ENCODE measurements around the gene TRIM28.
"Not testable (repeated sequence)": the region's sequence is repeated elsewhere in the genome, so short reads cannot be mapped to it uniquely, and the experiment has no call there.

Gene TRIM28

GRCh38 chr19:58519087-58519354, 24.8 kb upstream of the TRIM28 start:
- DNase-seq (ENCODE audit: low read depth in 2 of 2): no peak

GRCh38 chr19:58519355-58520256, 24.3 kb upstream of the TRIM28 start, which contains the start of gene ZBTB45:
Gene ZBTB45, minus strand, starts transcription at chr19:58519810. Its CDS starts 2,137 bp downstream, at chr19:58517673.
- DNase-seq (ENCODE audit: low read depth in 2 of 2): peak; percentile 70 to 76

DNA sequence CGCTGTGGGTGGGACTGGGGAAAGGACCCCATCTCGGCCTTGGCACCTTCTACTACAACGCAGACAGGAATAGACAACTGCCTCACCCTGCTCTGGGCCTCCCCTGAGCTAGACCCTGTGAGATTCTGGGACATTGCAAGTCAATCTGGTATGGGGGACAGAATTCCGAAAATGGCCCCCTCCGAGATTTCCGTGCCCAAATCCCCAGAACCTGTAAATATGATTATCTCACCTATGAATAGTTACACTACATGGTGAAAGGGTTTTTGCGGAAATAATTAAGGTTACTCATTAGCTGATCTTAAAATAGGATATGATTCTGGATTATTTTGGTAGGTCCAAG, 23.6 kb upstream of the TRIM28 start:
- no peak for DNase-seq (ENCODE audit: low read depth in 2 of 2)

GRCh38 chr19:58521651-58522050, 22.2 kb upstream of the TRIM28 start:
- no peak for DNase-seq (ENCODE audit: low read depth in 2 of 2)

GRCh38 chr19:58522709-58523108, 21.2 kb upstream of the TRIM28 start:
- DNase-seq (ENCODE audit: low read depth in 2 of 2): no peak

DNA sequence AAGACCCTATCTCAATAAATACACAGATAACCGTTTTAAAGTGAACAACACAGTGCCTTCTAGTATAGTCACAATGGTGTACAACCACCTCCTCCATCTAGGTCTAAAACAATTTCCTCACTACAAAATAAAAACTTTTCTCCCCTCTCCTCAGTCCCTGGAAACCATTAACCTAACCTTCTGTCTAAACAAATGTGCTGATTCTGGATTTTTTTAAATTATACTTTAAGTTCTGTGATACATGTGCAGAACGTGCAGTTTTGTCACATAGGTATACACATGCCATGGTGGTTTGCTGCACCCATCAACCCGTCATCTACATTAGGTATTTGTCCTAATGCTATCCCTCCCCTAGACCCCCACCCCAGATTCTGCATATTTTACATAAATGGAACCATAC, 14.5 kb upstream of the TRIM28 start:
- DNase-seq (ENCODE audit: low read depth in 2 of 2): no peak

- no peak for DNase-seq (ENCODE audit: low read depth in 2 of 2)
These were observed 12.6 kb upstream of the TRIM28 start for GRCh38 chr19:58531034-58531840.

- no peak for DNase-seq (ENCODE audit: low read depth in 2 of 2)
These were observed 8.0 kb upstream of the TRIM28 start for GRCh38 chr19:58535857-58536256.

- no peak for DNase-seq (ENCODE audit: low read depth in 2 of 2)
These were observed 6.7 kb upstream of the TRIM28 start for GRCh38 chr19:58536852-58537798.

- DNase-seq (ENCODE audit: low read depth in 2 of 2): no peak
These were observed 5.4 kb upstream of the TRIM28 start for GRCh38 chr19:58538257-58539168.

- DNase-seq (ENCODE audit: low read depth in 2 of 2): not testable (repeated sequence)
These were observed 4.7 kb upstream of the TRIM28 start for GRCh38 chr19:58539169-58539559.

DNA sequence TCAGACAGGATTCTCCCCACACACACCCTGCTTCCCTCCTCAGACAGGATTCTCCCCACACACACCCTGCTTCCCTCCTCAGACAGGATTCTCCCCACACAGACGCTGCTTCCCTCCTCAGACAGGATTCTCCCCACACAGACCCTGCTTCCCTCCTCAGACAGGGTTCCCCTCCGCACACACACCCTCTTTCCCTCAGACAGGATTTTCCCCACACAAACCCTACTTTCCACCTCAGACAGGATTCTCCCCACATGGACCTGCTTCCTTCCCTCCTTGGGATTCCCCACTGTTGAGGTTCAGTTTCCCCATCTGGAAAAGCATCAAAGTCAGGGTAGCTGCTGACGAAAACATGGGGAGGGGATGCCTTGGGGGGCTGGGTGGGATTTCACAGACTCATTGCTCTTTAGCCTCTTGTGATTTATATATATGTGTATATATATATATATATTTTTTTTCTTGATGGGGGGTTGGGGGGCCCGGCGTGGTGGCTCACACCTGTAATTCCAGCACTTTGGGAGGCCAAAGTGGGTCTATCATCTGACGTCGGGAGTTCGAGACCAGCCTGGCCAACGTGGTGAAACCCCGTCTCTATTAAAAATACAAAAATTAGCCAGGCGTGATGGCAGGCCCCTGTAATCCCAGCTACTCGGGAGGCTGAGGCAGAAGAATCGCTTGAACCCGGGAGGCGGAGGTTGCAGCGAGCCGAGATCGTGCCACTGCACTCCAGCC, 1.1 kb upstream of the TRIM28 start:
- DNase-seq (ENCODE audit: low read depth in 2 of 2): not testable (repeated sequence)

DNA sequence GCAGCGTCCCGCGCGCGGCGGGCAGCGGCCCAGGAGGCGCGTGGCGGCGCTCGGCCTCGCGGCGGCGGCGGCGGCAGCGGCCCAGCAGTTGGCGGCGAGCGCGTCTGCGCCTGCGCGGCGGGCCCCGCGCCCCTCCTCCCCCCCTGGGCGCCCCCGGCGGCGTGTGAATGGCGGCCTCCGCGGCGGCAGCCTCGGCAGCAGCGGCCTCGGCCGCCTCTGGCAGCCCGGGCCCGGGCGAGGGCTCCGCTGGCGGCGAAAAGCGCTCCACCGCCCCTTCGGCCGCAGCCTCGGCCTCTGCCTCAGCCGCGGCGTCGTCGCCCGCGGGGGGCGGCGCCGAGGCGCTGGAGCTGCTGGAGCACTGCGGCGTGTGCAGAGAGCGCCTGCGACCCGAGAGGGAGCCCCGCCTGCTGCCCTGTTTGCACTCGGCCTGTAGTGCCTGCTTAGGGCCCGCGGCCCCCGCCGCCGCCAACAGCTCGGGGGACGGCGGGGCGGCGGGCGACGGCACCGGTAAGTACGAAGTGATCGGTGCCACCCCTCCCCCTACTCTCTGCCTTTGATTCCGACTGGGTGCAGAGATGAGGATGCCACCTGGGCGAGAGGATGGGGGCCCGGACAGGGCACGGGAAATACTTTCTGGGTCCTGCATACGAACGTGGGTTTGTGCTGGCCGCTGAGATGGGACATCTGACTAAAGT, 874 bp downstream of the TRIM28 start:
- peak; percentile 48 to 66 for DNase-seq (ENCODE audit: low read depth in 2 of 2)

DNA sequence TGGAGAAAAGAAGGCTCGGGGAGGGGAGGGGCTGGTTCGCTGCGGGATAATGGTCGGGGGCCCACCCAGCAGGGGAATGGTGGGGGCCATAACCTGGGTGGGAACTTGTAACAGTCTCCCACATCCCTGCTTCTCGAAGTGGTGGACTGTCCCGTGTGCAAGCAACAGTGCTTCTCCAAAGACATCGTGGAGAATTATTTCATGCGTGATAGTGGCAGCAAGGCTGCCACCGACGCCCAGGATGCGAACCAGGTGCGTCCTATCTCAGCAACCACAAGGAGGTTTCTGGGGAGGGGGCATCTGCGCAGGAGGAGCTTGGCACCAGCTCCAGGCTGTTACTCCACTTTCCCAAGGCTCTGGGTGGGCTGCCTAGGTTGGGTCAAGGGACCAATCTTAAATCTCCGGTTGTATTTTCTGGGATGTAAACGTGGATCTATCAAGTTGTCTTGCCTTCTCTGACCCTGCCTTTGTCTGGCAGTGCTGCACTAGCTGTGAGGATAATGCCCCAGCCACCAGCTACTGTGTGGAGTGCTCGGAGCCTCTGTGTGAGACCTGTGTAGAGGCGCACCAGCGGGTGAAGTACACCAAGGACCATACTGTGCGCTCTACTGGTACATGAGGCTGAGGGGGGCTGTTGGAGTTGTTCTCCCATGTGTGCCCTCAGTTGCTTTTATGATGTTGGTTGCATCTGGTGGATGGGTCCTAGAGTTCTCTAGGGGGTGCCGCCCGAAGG, 1.6 kb downstream of the TRIM28 start:
- no peak for DNase-seq (ENCODE audit: low read depth in 2 of 2)

- no peak for DNase-seq (ENCODE audit: low read depth in 2 of 2)
These were observed 2.2 kb downstream of the TRIM28 start for GRCh38 chr19:58546019-58546530.

- no peak for DNase-seq (ENCODE audit: low read depth in 2 of 2)
These were observed 3.8 kb downstream of the TRIM28 start for GRCh38 chr19:58547323-58548312.

Measured in stimulated activated CD8-positive, alpha-beta memory T cell treated with anti-CD3 and anti-CD28 coated beads, Interleukin-7, amount 100 ng/mL, for 1 hour (primary cell).